Measurements from ENCODE around the gene SLC41A3.

The SLC41A3 gene

DNA sequence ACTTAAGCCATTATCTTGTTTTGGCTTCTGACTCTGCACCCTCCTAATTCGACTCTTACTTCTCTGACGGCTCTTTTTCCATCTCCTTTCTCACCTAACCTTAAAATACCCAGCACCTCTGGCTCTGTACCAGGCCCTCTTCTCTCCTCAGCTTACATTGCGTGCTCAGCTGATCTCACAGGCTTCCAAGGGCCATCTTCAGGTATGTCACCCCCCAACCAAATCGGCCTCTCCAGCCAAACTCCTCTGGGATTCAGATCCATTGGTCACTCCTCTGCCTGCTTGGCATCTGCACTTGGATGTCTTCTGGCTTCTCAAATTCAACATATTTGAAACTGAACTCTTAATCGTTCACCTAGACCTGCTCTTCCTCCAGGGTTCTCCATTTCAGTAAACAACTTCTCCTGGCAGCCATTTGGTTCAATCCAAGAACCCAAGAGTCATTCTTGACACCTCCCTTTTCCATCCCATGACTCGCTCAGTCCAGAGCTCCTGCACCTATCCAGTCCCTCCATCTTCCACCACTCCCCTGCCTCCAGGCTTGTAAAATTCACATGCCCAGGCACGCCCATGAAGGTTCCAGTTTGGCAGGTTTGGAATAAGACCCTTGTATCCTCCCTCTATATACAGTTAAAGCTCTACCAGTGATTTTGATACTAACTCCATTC is 35.2 kb upstream of the SLC41A3 start:
- no peak for DNase-seq

DNA sequence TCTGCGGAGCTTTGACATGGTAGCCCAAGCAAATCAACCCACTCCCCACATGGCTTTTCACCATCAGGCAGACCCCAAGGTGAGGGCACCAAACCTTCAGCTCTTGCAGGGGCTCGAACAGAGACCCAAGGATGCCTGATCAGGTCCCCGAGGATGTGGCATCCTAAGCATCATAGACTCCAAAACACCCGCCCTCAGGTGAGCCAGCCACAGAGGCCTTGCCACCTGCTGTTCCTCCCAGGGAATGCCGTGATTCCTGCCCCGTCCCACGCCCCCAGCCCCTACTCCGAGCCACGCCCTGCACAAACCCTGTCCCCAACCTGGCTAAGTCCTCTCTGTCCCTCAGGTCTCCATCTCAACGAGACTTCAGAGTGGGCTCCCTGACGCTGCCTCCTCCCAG is 34.7 kb upstream of the SLC41A3 start:
- DNase-seq: no peak

GRCh38 chr3:126117786-126118185 is 33.9 kb upstream of the SLC41A3 start:
- no peak for DNase-seq

DNA sequence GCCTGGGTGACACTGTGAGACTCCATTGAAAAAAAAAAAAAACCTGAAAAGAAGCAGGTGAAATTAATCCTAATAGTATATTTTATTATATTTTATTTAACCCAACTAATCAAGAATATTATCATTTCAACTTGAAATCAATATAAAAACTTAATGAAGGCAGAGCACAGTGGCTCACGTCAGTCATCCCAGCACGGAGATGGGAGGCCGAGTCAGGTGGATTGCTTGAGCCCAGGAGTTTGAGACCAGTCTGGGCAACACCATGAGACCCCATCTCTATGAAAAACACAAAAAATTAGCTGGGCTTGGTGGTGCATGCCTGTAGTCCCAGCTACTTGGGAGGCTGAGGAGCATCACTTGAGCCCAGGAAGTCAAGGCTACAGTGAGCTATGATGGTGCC is 33.3 kb upstream of the SLC41A3 start:
- no peak for DNase-seq

DNA sequence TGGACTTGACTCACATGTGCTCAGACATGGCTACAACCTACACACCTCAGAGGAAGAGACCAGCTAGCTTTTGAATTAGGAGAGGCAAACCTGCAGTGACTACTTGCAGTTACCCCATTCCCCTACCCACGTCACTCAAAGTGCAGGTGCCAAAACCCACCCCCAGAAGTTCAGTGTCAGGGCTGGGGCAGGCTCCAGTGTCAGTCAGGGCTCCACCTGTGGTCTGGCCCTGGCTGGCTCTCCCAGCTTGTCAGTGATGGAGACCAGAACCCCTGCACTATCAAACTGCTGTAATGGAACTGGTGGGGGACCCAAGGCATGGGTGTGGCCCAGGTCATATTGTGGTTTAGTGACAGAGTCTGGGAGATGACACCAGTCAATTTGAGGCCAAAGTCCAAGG is 32.6 kb upstream of the SLC41A3 start:
- no peak for DNase-seq

GRCh38 chr3:126114443-126115386 is 30.8 kb upstream of the SLC41A3 start:
- no peak for DNase-seq

- peak; percentile 7 for DNase-seq
Observed at GRCh38 chr3:126113733-126114442, 30.0 kb upstream of the SLC41A3 start.

DNA sequence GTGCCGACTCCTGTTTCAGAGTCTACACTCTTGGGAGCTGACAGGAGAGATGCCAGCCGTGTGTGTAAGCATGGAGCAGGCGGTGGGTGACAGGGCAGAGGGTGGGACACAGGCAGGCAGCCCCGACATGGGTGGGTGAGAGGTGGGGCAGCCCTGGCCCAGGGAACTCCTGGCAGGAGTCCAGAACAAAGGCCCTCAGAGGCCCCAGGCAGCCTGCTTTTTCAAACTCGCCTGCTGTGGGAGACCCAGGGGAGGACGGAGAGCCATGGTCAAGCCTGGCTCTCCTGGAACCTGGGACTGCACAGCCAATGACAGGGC is 29.3 kb upstream of the SLC41A3 start:
- no peak for DNase-seq

GRCh38 chr3:126112531-126113237 is 28.8 kb upstream of the SLC41A3 start:
- DNase-seq: no peak

DNA sequence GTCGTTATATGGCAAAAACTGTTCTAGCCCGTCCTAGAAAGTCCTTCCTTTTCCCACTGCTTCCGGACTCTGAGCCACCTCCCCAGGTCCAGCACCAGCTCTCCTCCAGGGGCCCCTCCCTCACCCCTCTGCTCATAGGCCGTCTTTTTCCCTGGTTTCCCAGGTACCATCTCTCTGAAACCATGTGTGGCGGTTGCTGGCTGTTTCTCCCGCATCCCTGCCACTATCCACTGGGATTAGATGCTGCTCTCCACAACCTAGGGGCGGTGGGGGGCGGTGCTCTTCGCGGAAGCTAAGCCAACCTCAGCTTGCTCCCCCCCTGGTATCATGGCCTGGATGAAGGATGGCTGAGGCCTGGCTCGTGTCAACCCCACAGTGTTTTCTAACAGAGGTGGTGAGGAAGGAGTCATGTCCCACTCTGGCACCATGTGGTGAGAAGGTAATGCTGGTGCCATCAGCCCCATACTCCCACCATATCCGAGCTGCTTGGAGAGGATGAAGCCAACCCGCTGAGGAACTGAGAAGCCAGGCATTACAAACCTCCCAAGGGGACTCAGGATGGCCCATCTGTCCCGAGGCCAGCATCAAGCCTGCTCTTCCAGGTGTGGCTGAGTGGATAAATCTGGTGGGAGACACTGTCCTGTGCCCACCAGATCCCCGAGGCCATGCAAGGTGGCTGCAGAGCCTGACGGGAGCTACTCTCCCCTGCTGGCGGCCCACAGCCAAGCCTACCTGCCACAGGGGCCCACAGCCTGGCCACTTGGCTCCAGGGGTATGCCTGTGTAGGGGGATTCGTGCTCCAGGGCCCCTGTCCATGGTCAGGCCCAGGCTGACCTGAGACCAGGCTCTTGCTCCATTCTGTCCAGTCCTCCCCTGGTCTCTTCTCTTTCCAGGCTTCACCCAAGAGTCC is 27.9 kb upstream of the SLC41A3 start:
- DNase-seq: no peak

DNA sequence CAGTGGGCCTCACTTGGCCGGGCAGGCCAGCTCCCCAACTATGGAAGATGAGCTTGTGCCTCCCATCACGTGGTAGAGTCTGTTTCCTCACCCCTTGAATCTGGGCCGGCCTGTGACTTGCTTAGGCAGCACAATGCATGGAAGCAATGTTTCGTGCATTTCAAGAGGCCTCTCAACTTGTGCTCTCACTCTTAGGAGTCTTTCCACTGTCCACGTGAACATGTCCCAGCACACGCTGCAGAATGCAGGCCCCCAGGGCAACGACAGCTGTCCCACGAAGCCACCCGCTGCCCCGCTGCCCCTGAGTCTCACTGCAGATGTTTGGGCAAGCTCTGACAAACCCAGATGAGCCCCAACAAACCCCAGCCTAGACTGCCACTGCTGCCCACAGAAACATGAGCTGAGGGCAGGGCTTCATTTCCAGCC is 27.2 kb upstream of the SLC41A3 start:
- DNase-seq: no peak

DNA sequence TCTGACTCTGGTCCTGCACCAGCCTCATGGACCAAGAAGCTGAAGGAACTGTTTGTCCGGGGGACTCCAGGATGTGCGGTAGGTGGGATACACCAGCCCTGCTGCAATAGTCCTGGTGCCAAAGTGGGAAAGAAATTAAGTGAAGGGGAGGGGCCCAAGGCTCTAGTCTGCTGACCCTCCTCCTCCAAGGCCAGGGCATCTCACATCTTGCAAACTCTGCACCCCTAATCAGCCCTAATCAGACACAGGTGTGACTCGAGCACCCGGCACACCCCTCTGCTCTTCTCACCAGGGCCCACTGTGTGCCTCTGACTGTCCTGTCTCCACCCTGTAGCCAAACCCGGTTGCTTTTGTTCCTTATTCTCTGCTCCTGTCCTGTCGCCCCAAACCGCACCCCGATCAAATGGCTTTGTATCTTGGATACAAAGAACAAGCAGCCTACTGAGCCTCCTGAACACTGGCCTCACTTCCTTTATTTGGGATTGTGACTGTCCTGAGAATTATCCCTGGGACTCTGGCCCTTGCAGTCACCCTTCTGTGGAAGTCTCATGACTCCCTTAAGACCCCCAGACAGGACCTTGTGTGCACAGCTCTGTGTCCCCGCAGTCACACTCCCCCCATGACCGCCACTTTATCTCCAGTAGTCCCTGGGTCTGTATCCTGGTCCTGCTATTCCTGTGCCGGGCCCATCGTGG is 26.7 kb upstream of the SLC41A3 start:
- DNase-seq: no peak

DNA sequence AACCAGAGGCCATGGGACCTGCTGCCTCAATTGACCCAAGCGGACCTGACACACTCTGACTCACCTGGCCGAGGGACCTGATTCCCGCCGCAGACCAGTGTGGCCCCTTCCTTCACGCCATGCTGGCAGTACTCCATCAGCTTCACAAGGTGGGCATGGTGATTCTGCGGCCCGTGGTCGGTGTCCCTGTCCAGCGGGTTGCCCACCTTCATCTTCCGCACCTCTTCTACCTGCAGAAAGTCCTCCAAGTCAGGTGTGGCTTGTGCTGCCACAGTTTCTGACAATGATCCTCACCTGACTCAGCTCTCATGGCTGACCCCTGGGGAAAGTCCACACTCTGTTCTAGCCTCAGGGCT is 25.9 kb upstream of the SLC41A3 start:
- no peak for DNase-seq

GRCh38 chr3:126109146-126109879 is 25.4 kb upstream of the SLC41A3 start:
- DNase-seq: no peak

- DNase-seq: no peak
Observed at GRCh38 chr3:126108676-126109050, 24.7 kb upstream of the SLC41A3 start.

- DNase-seq: no peak
Observed at GRCh38 chr3:126107957-126108675, 24.2 kb upstream of the SLC41A3 start.

GRCh38 chr3:126107203-126107939 is 23.4 kb upstream of the SLC41A3 start:
- DNase-seq: no peak

DNA sequence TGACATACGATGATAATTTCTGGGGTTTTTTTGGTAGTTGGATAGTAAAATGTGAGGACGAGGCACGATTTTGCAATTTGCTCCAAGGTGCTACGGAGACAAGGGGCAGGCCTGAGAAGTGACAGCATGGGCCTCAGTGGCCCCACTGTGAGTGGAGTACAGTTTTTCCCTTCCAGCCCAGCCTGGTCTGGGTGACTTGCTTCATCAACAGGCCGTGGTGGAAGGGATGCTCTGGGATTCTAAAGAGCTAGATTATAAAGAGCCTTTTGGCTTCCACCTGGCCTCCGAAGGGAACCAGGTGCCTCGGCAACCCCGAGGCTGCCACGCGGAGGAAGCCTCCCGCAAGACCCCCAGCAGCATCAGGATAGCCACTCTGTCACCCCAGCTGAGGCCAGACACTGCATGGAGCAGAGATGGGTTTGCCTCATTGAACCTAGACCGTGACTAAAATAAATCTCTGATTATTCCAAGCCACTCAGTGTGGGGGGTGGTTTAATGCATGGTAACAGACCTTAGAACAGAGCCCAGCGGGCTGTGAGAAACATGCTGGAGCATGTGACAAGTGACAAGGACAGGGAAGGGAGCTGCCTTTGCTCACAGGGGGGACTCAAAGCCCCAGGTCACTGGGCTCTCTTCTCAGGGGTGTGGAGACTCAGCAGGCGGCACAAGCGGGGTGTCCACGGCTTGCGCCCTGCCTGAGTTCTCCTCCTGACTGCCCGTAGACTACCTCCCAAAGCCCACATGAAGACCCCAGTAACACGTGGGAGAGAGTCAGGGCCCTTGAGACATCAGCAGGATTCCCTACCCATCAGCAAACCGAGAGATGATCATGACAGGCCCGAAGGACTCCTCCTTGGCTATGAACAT is 22.6 kb upstream of the SLC41A3 start:
- DNase-seq: no peak
